GM23248 (cell line): Measurements from ENCODE around the gene PDE4B. TPM values are rescaled to one million over a fixed set of nuclear protein-coding genes. Genes with fewer than 3 reads are reported as not detected.

ENCODE experiments used
- DNase-seq: peaks from one replicate; pipeline ENCODE4 v3.0.0-alpha.2; 2015
- H2AFZ ChIP-seq: fragments of 200-600 bp; sonication (generic); 2 replicates; pipeline ENCODE4 v1.6.1; 2016; ENCODE audit warnings: antibody characterized with exemption
- H3F3A ChIP-seq: fragments of 200-600 bp; sonication (generic); 2 replicates; pipeline ENCODE4 v1.6.1; 2016; ENCODE audit warnings: mild to moderate bottlenecking, antibody characterized with exemption, mixed run types; ENCODE audit not compliant: insufficient read depth
- H3K27ac ChIP-seq: fragments of 200-600 bp; sonication (generic); 2 replicates; pipeline ENCODE4 v1.5.1; 2016; ENCODE audit warnings: mild to moderate bottlenecking
- H3K27me3 ChIP-seq: fragments of 200-600 bp; sonication (generic); replicated peaks from 2 replicates; pipeline ENCODE4 v1.6.1; 2016; ENCODE audit warnings: mild to moderate bottlenecking; ENCODE audit not compliant: insufficient read depth
- H3K36me3 ChIP-seq: fragments of 200-600 bp; sonication (generic); 2 replicates; pipeline ENCODE4 v1.6.1; 2016; ENCODE audit warnings: low read depth, mild to moderate bottlenecking
- H3K4me1 ChIP-seq: fragments of 200-600 bp; sonication (generic); 2 replicates; pipeline ENCODE4 v1.6.1; 2016; ENCODE audit warnings: mild to moderate bottlenecking; ENCODE audit not compliant: insufficient read depth
- H3K4me2 ChIP-seq: fragments of 200-600 bp; sonication (generic); one replicate; pipeline ENCODE4 v1.6.1; 2016; ENCODE audit warnings: mild to moderate bottlenecking; ENCODE audit not compliant: unreplicated experiment
- H3K4me3 ChIP-seq: fragments of 200-600 bp; sonication (generic); 2 replicates; pipeline ENCODE4 v1.5.1; 2016; ENCODE audit warnings: mild to moderate bottlenecking
- H3K79me2 ChIP-seq: fragments of 200-600 bp; sonication (generic); 2 replicates; pipeline ENCODE4 v1.6.1; 2016; ENCODE audit warnings: mild to moderate bottlenecking; ENCODE audit not compliant: insufficient read depth
- H3K9ac ChIP-seq: fragments of 200-600 bp; sonication (generic); 2 replicates; pipeline ENCODE4 v1.6.1; 2016; ENCODE audit warnings: mild to moderate bottlenecking
- H3K9me2 ChIP-seq: fragments of 200-600 bp; sonication (generic); 2 replicates; pipeline ENCODE4 v1.6.1; 2016; ENCODE audit warnings: mixed run types, mild to moderate bottlenecking, moderate library complexity; ENCODE audit not compliant: insufficient read depth
- H3K9me3 ChIP-seq: fragments of 200-600 bp; sonication (generic); one replicate; pipeline ENCODE4 v1.6.1; 2017; ENCODE audit warnings: low read depth
- H4K20me1 ChIP-seq: fragments of 200-600 bp; sonication (generic); 2 replicates; pipeline ENCODE4 v1.6.0; 2016; ENCODE audit not compliant: insufficient read depth
- EZH2 ChIP-seq: fragments of 200-600 bp; sonication (generic); IDR thresholded peaks from 2 replicates; pipeline ENCODE4 v1.6.1; 2018; ENCODE audit warnings: antibody characterized with exemption, mild to moderate bottlenecking; ENCODE audit not compliant: insufficient read depth, poor library complexity, severe bottlenecking
- EZH2phosphoT487 ChIP-seq: fragments of 200-600 bp; sonication (generic); IDR thresholded peaks from 2 replicates; pipeline ENCODE4 v1.6.1; 2018; ENCODE audit warnings: antibody characterized with exemption, moderate library complexity, mild to moderate bottlenecking, low read depth; ENCODE audit not compliant: insufficient read depth
- WGBS, 2 experiments: methylation state at CpG; one replicate each; pipeline ENCODE4 v1.1.6; 2015 to 2017; ENCODE audit warnings: low lambda C conversion rate in 2 of 2, low coverage in 1 of 2; ENCODE audit errors: missing lambda C conversion rate in 2 of 2; 5-methylcytosine and 5-hydroxymethylcytosine counted together
- in situ Hi-C: fragments of 300-500 bp; cut with MboI; formaldehyde crosslinking; loops from 2 replicates; pipeline ENCODE4 v1.15.0; 2020
- polyA plus RNA-seq: library from polyadenylated mRNA; unstranded; fragments of >200 nt; fragmentation: Nextera tagmentation; extraction: Ambion mirVana; gene quantifications from 2 replicates; pipeline ENCODE4 v1.2.1, GENCODE V29; 2016
- total RNA-seq: library from RNA; depleted of rRNA; stranded (reverse); fragments of >200 nt; shearing (Covaris generic); gene quantifications from 2 replicates; pipeline ENCODE4 v1.2.3, GENCODE V29; 2014

Gene PDE4B
- total and polyA plus RNA-seq, 2 experiments from 2014 or later, result 19.9 to 36.2 TPM

GRCh38 chr1:66073388-66073787 lies 280.7 kb downstream of the PDE4B start:
- no peak for DNase-seq
- TF ChIP-seq EZH2 (no peak), EZH2phosphoT487 (no peak)
- Histone ChIP-seq H3K4me1 (no peaks in the 10 kb centered on the region), H3K27me3 (no peaks in the 10 kb centered on the region), H3K36me3 (no peaks in the 10 kb centered on the region), H3K9me3 (no peaks in the 10 kb centered on the region), H3K27ac (no peak overlapping the region), H3K79me2 (no peaks in the 10 kb centered on the region), H3K9ac (no peak overlapping the region), H3F3A (no peaks in the 10 kb centered on the region), H4K20me1 (no peaks in the 10 kb centered on the region), H3K4me3 (no peak overlapping the region), H3K9me2 (no peaks in the 10 kb centered on the region), H3K4me2 (no peak overlapping the region), H2AFZ (no peak overlapping the region)
- 29 to 37% methylated on average over 2 of the region's 2 CpGs for WGBS, 2 experiments
- in situ Hi-C loops, result no loop called here

- H3K27me3 ChIP-seq, result no peaks in the 10 kb centered on the region
- no peak overlapping the region for H3K9ac ChIP-seq
- in situ Hi-C loops, result no loop called here
- TF ChIP-seq EZH2phosphoT487, result no peak
- TF ChIP-seq EZH2, result no peak
- H3K4me3 ChIP-seq, result no peak overlapping the region
- H3K9me3 ChIP-seq, result no peaks in the 10 kb centered on the region
- no peaks in the 10 kb centered on the region for H3K36me3 ChIP-seq
- H3K79me2 ChIP-seq, result no peaks in the 10 kb centered on the region
- no peaks in the 10 kb centered on the region for H3F3A ChIP-seq
- no peaks in the 10 kb centered on the region for H4K20me1 ChIP-seq
- no peaks in the 10 kb centered on the region for H3K4me1 ChIP-seq
- H2AFZ ChIP-seq, result no peak overlapping the region
- H3K27ac ChIP-seq, result no peak overlapping the region
- DNase-seq, result no peak
- H3K9me2 ChIP-seq, result no peaks in the 10 kb centered on the region
- WGBS, 2 experiments, result 39 to 43% methylated on average over 2 of the region's 2 CpGs
- H3K4me2 ChIP-seq, result no peak overlapping the region
These were observed 281.5 kb downstream of the PDE4B start for GRCh38 chr1:66074147-66074546.

GRCh38 chr1:66078412-66078811 lies 285.7 kb downstream of the PDE4B start:
- WGBS, 2 experiments, result 51 to 59% methylated on average over 6 of the region's 6 CpGs
- Histone ChIP-seq H3K36me3 (no peaks in the 10 kb centered on the region), H3K4me3 (no peak overlapping the region), H3K4me1 (no peaks in the 10 kb centered on the region), H3K4me2 (no peak overlapping the region), H3K79me2 (no peaks in the 10 kb centered on the region), H3K9me3 (no peaks in the 10 kb centered on the region), H4K20me1 (no peaks in the 10 kb centered on the region), H3K27me3 (no peaks in the 10 kb centered on the region), H2AFZ (no peak overlapping the region), H3K9me2 (no peaks in the 10 kb centered on the region), H3K27ac (no peak overlapping the region), H3F3A (no peaks in the 10 kb centered on the region), H3K9ac (no peak overlapping the region)
- DNase-seq, result no peak
- in situ Hi-C loops, result no loop called here
- TF ChIP-seq EZH2phosphoT487, result no peak
- no peak for TF ChIP-seq EZH2

- WGBS, 2 experiments, result 43 to 50% methylated on average over 3 of the region's 3 CpGs
- H3K4me3 ChIP-seq, result no peak overlapping the region
- no peak overlapping the region for H3K4me2 ChIP-seq
- H3K27ac ChIP-seq, result no peak overlapping the region
- in situ Hi-C loops, result no loop called here
- no peaks in the 10 kb centered on the region for H3F3A ChIP-seq
- no peaks in the 10 kb centered on the region for H4K20me1 ChIP-seq
- no peaks in the 10 kb centered on the region for H3K79me2 ChIP-seq
- H2AFZ ChIP-seq, result no peak overlapping the region
- no peaks in the 10 kb centered on the region for H3K27me3 ChIP-seq
- no peak overlapping the region for H3K9ac ChIP-seq
- H3K4me1 ChIP-seq, result no peaks in the 10 kb centered on the region
- DNase-seq, result no peak
- TF ChIP-seq EZH2phosphoT487 (no peak), EZH2 (no peak)
- no peaks in the 10 kb centered on the region for H3K9me3 ChIP-seq
- no peaks in the 10 kb centered on the region for H3K36me3 ChIP-seq
- no peaks in the 10 kb centered on the region for H3K9me2 ChIP-seq
These were observed 290.3 kb downstream of the PDE4B start for GRCh38 chr1:66083003-66083402.

- TF ChIP-seq EZH2, result no peak
- TF ChIP-seq EZH2phosphoT487, result no peak
- Histone ChIP-seq H4K20me1 (no peaks in the 10 kb centered on the region), H3K27ac (no peak overlapping the region), H3K4me3 (no peak overlapping the region), H3K36me3 (no peaks in the 10 kb centered on the region), H3K27me3 (no peaks in the 10 kb centered on the region), H3K9me3 (no peaks in the 10 kb centered on the region), H2AFZ (no peak overlapping the region), H3K4me1 (no peaks in the 10 kb centered on the region), H3K79me2 (no peaks in the 10 kb centered on the region), H3K9ac (no peak overlapping the region), H3K9me2 (no peaks in the 10 kb centered on the region), H3K4me2 (no peak overlapping the region), H3F3A (no peaks in the 10 kb centered on the region)
- in situ Hi-C loops, result no loop called here
- no peak for DNase-seq
These were observed 291.7 kb downstream of the PDE4B start for GRCh38 chr1:66084442-66084841.
